Kidney (tissue), 14 donors: ENCODE measurements around the gene RAPGEF6. TPM values are rescaled to one million over a fixed set of nuclear protein-coding genes. Genes with fewer than 3 reads are reported as not detected.

Experiments used
- DNase-seq, 5 donors: peaks; one replicate each; pipeline ENCODE4 v3.0.0-alpha.2; 2013 to 2020
- FAIRE-seq: peaks from 2 replicates; lab custom pipeline; 2012; peaks lifted over from hg19 to GRCh38; lab: Jason Lieb, UNC
- H3K27ac ChIP-seq, 2 donors: one replicate each; pipeline ENCODE4 v1.7.0; 2013; ENCODE audit warnings: low read depth in 2 of 2, low read length in 2 of 2, inconsistent platforms in 1 of 2
- H3K27me3 ChIP-seq: one replicate; pipeline ENCODE4 v1.7.1; 2013; ENCODE audit warnings: low read length, inconsistent platforms; ENCODE audit not compliant: control insufficient read depth, insufficient read depth
- H3K36me3 ChIP-seq, 3 donors: one replicate each; pipeline versions ENCODE4 v1.7.0 to v1.7.1; 2013; ENCODE audit warnings: low read length in 3 of 3, control low read depth in 1 of 3, inconsistent platforms in 1 of 3; ENCODE audit not compliant: insufficient read depth in 3 of 3, control insufficient read depth in 2 of 3
- H3K4me1 ChIP-seq, 3 donors: one replicate each; pipeline versions ENCODE4 v1.7.0 to v1.7.1; 2013; ENCODE audit warnings: low read length in 3 of 3, inconsistent platforms in 1 of 3, low read depth in 1 of 3; ENCODE audit not compliant: control insufficient read depth in 2 of 3, insufficient read depth in 2 of 3
- H3K4me3 ChIP-seq, 3 donors: one replicate each; pipeline versions ENCODE4 v1.7.0 to v1.8.1; 2013; ENCODE audit warnings: low read length in 3 of 3, control low read depth in 1 of 3, inconsistent platforms in 1 of 3
- H3K9ac ChIP-seq, 3 donors: one replicate each; pipeline versions ENCODE4 v1.7.0 to v1.7.1; 2013; ENCODE audit warnings: low read length in 3 of 3, control low read depth in 1 of 3, inconsistent platforms in 1 of 3
- H3K9me3 ChIP-seq, 3 donors: one replicate each; pipeline versions ENCODE4 v1.7.0 to v1.7.1; 2013; ENCODE audit warnings: low read length in 3 of 3, control low read depth in 1 of 3, inconsistent platforms in 1 of 3; ENCODE audit not compliant: control insufficient read depth in 2 of 3, insufficient read depth in 1 of 3
- intact Hi-C: fragments of 100-400 bp; cut with DNase I; formaldehyde crosslinking; loops from one replicate; pipeline ENCODE4 v1.11.1; 2022
- polyA plus RNA-seq: library from polyadenylated mRNA; stranded (reverse); fragments of 350-450 nt; fragmentation: Illumina TruSeq; extraction: RNeasy Lipid Tissue Mini Kit (QIAGEN cat#74804); gene quantifications from one replicate; pipeline ENCODE4 v1.2.3, GENCODE V29; 2014; ENCODE audit warnings: low read depth, low replicate concordance; ENCODE audit not compliant: insufficient read depth
- total RNA-seq: library from RNA; stranded (reverse); fragmentation: NEBNext Ultra II Directional; extraction: Animal tissue kit (Norgen Biotek cat#: 25700); gene quantifications from one replicate; pipeline ENCODE4 v1.2.1, GENCODE V29; 2021
- TF ChIP-seq, protein P1 (sequence below): IDR thresholded peaks from 3 replicates; pipeline ENCODE4 v1.5.1; 2012; ENCODE audit warnings: mild to moderate bottlenecking, moderate library complexity, borderline replicate concordance; ENCODE audit not compliant: insufficient read depth; ENCODE audit errors: extremely low read depth
- donor health status: control.
- donor health status: control.
- donor health status: control.
- donor health status: control.
- donor health status: control.
- donor health status: DM: yes; HTN: yes; CAD: no.
- donor health status: Normal renal cell carcinoma (clear cell type).

The RAPGEF6 gene
- total and polyA plus RNA-seq, 2 donors from 2014 or later, result 1.8 to 28.6 TPM

GRCh38 chr5:131536211-131536826, 98.7 kb downstream of the RAPGEF6 start:
- Histone ChIP-seq H3K36me3 (no peaks in the 10 kb centered on the region), H3K9ac (no peak overlapping the region), H3K4me1 (no peaks in the 10 kb centered on the region), H3K9me3 (no peaks in the 10 kb centered on the region), H3K4me3 (no peak overlapping the region), H3K27me3 (no peaks in the 10 kb centered on the region), H3K27ac (no peak overlapping the region)
- DNase-seq, result peak in 2 of 5 donors; percentile 14 to 44
- TF ChIP-seq, protein P1, sequence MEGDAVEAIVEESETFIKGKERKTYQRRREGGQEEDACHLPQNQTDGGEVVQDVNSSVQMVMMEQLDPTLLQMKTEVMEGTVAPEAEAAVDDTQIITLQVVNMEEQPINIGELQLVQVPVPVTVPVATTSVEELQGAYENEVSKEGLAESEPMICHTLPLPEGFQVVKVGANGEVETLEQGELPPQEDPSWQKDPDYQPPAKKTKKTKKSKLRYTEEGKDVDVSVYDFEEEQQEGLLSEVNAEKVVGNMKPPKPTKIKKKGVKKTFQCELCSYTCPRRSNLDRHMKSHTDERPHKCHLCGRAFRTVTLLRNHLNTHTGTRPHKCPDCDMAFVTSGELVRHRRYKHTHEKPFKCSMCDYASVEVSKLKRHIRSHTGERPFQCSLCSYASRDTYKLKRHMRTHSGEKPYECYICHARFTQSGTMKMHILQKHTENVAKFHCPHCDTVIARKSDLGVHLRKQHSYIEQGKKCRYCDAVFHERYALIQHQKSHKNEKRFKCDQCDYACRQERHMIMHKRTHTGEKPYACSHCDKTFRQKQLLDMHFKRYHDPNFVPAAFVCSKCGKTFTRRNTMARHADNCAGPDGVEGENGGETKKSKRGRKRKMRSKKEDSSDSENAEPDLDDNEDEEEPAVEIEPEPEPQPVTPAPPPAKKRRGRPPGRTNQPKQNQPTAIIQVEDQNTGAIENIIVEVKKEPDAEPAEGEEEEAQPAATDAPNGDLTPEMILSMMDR, result no peak
- FAIRE-seq, result no peak
- intact Hi-C loops, result no loop called here

DNA sequence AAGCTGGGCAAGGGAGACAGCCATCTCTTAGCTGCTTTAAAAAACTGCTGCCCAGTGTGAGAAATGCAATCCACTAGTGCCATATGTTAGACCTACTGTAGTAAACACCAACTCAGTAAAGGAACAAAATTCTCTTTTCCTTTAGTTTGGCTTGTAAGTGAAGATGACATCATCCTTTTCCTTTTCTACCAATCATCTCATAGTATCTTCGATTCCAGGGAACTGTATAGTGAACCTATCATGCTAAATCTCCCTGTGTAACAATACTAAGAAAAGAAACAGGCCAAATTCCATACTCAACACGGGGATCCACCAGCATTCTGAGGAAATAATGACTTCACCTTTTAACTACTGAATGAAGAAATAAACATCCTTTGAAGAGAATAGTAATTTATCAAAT, 100.1 kb downstream of the RAPGEF6 start:
- DNase-seq (no peak), FAIRE-seq (no peak)
- intact Hi-C loops, result no loop called here
- no peaks in the 10 kb centered on the region for H3K36me3 ChIP-seq
- no peak overlapping the region for H3K9ac ChIP-seq
- H3K9me3 ChIP-seq, result no peaks in the 10 kb centered on the region
- no peaks in the 10 kb centered on the region for H3K27me3 ChIP-seq
- H3K27ac ChIP-seq, result no peak overlapping the region
- no peaks in the 10 kb centered on the region for H3K4me1 ChIP-seq
- H3K4me3 ChIP-seq, result no peak overlapping the region
- TF ChIP-seq, protein P1, result no peak

GRCh38 chr5:131533836-131534235, 101.2 kb downstream of the RAPGEF6 start:
- TF ChIP-seq, protein P1, result no peak
- H3K4me3 ChIP-seq, result no peak overlapping the region
- FAIRE-seq (no peak), DNase-seq (no peak)
- intact Hi-C loops, result no loop called here
- H3K27ac ChIP-seq, result no peak overlapping the region
- no peak overlapping the region for H3K9ac ChIP-seq
- H3K4me1 ChIP-seq, result no peaks in the 10 kb centered on the region
- H3K27me3 ChIP-seq, result no peaks in the 10 kb centered on the region
- H3K9me3 ChIP-seq, result no peaks in the 10 kb centered on the region
- H3K36me3 ChIP-seq, result no peaks in the 10 kb centered on the region
